Endothelial cell of umbilical vein (primary cell): ENCODE data around the gene TMEM81. TPM values are rescaled to one million over a fixed set of nuclear protein-coding genes. Genes with fewer than 3 reads are reported as not detected.

ENCODE experiments used
- BruUV-seq: library from RNA; stranded (reverse); fragments of 400-500 nt; replicated peaks from 2 replicates; lab custom pipeline; 2021; lab: Mats Ljungman, UMichigan
- CTCF ChIA-PET: fragments of 300-600, 350-600 bp; sonication (Branson Sonifier 250); formaldehyde crosslinking; loops from one replicate; lab custom pipeline; 2021; ENCODE audit warnings: antibody characterized with exemption, inconsistent platforms; lab: Charles Lee
- POLR2A ChIA-PET: fragments of 300-600, 350-600 bp; sonication (Branson Sonifier 250); formaldehyde crosslinking; loops from one replicate; lab custom pipeline; 2021; ENCODE audit warnings: antibody characterized with exemption, inconsistent platforms; lab: Charles Lee
- DNase-seq: peaks from one replicate; pipeline ENCODE4 v3.0.0-alpha.2; 2011; ENCODE audit warnings: low read depth, low spot score
- FAIRE-seq: peaks from 2 replicates; lab custom pipeline; 2011; peaks lifted over from hg19 to GRCh38; lab: Jason Lieb, UNC
- H2AFZ ChIP-seq: 2 replicates; pipeline ENCODE4 v1.6.0; 2012; ENCODE audit warnings: low read depth, low read length, control low read depth, inconsistent platforms
- H3K27ac ChIP-seq: 2 replicates; pipeline ENCODE4 v1.5.1; 2011; ENCODE audit warnings: low read depth, mild to moderate bottlenecking, control low read depth, low read length, moderate library complexity; ENCODE audit not compliant: insufficient read depth
- H3K27me3 ChIP-seq, 2 experiments: 2 replicates each; pipeline versions ENCODE4 v1.6.0 to v1.6.1; 2011; ENCODE audit warnings: low read length in 2 of 2, mixed read lengths in 1 of 2; ENCODE audit not compliant: control insufficient read depth in 2 of 2, insufficient read depth in 2 of 2
- H3K36me3 ChIP-seq, 2 experiments: 2 replicates in 1 of 2; 3 replicates in 1 of 2; pipeline ENCODE4 v1.5.1; 2011; ENCODE audit warnings: low read length in 2 of 2, mild to moderate bottlenecking in 1 of 2, moderate library complexity in 1 of 2; ENCODE audit not compliant: control insufficient read depth in 2 of 2, insufficient read depth in 2 of 2; ENCODE audit errors: extremely low read depth in 1 of 2
- H3K4me1 ChIP-seq: 3 replicates; pipeline ENCODE4 v1.5.1; 2011; ENCODE audit warnings: mild to moderate bottlenecking, low read length; ENCODE audit not compliant: control insufficient read depth, insufficient read depth; ENCODE audit errors: extremely low read depth
- H3K4me2 ChIP-seq: 2 replicates; pipeline ENCODE4 v1.6.1; 2011; ENCODE audit warnings: low read length, control low read depth, mixed read lengths; ENCODE audit not compliant: insufficient read depth
- H3K4me3 ChIP-seq, 3 experiments: fragments of 200-600 bp in 1 of 3; sonication (generic), shearing (Covaris generic) in 1 of 3; replicated peaks in 1 of 3; 2 replicates each; pipeline ENCODE4 v1.5.1; 2011 to 2016; ENCODE audit warnings: control low read depth in 3 of 3, low read length in 3 of 3, mild to moderate bottlenecking in 2 of 3, inconsistent platforms in 1 of 3, low read depth in 1 of 3, moderate library complexity in 1 of 3; ENCODE audit not compliant: insufficient read depth in 1 of 3
- H3K79me2 ChIP-seq: 2 replicates; pipeline ENCODE4 v1.6.0; 2012; ENCODE audit warnings: low read length, inconsistent platforms; ENCODE audit not compliant: control insufficient read depth, insufficient read depth
- H3K9ac ChIP-seq: replicated peaks from 2 replicates; pipeline ENCODE3; 2011; ENCODE audit warnings: low read length, control low read depth; ENCODE audit not compliant: insufficient read depth; ENCODE audit errors: extremely low read depth
- H3K9me1 ChIP-seq: replicated peaks from 3 replicates; pipeline ENCODE4 v1.6.0; 2011; ENCODE audit warnings: mild to moderate bottlenecking, low read length; ENCODE audit not compliant: control insufficient read depth, insufficient read depth; ENCODE audit errors: extremely low read depth
- H3K9me3 ChIP-seq: replicated peaks from 2 replicates; pipeline ENCODE4 v1.5.1; 2012; ENCODE audit warnings: low read length, inconsistent platforms; ENCODE audit not compliant: control insufficient read depth, insufficient read depth
- H4K20me1 ChIP-seq: replicated peaks from 2 replicates; pipeline ENCODE3; 2011; ENCODE audit warnings: mild to moderate bottlenecking, low read length; ENCODE audit not compliant: control insufficient read depth, insufficient read depth; ENCODE audit errors: extremely low read depth
- MYC ChIP-seq: IDR thresholded peaks from one replicate; pipeline ENCODE4 v1.6.1; 2011; ENCODE audit warnings: mild to moderate bottlenecking, low read depth, low read length
- POLR2A ChIP-seq: IDR thresholded peaks from 2 replicates; pipeline ENCODE4 v1.6.1; 2012; ENCODE audit warnings: low read depth, mild to moderate bottlenecking, control low read depth, low read length
- POLR2AphosphoS5 ChIP-seq: IDR thresholded peaks from 2 replicates; pipeline ENCODE4 v1.6.1; 2012; ENCODE audit warnings: low read depth, mild to moderate bottlenecking, control low read depth, low read length, moderate library complexity; ENCODE audit not compliant: insufficient read depth
- dilution Hi-C: fragments of 300-500 bp; cut with MboI; formaldehyde crosslinking; loops from one replicate; pipeline ENCODE4 v1.15.0; 2019; ENCODE audit warnings: low sequenced_read_pairs; ENCODE audit not compliant: extremely low pct_ligation_motif_present
- intact Hi-C: fragments of 100-400 bp; cut with micrococcal nuclease; formaldehyde crosslinking; loops from one replicate; pipeline ENCODE4 v1.10.0; 2022
- polyA plus RNA-seq, 4 experiments: library from polyadenylated mRNA; depleted of rRNA in 3 of 4; stranded (reverse) in 3 of 4; unstranded in 1 of 4; fragments of >200 nt; gene quantifications; 2 replicates each; pipeline versions ENCODE4 v1.2.1 to v1.2.3, GENCODE V29; 2011 to 2012; ENCODE audit warnings: missing spikeins in 1 of 4
- total RNA-seq: library from RNA; stranded (reverse); gene quantifications from 2 replicates; pipeline ENCODE4 v1.2.3, GENCODE V29; 2021

Gene TMEM81
- total and polyA plus RNA-seq, 2 donors (not counting 3 experiments of a cell fraction or from before 2014, with no cell fraction given) = 1.5 to 2.9 TPM

GRCh38 chr1:205068457-205069040, 15.7 kb downstream of the TMEM81 start:
- no peak for DNase-seq
- dilution Hi-C loops (no loop called here), intact Hi-C loops (no loop called here)
- ChIA-PET CTCF (interaction anchor here (1.1 to 1.2 kb wide), 2 partner anchors 185 to 262 kb away, joined by 3 read pairs; no protein-coding TSS in a partner anchor), POLR2A (no interaction called here)
- TF ChIP-seq POLR2AphosphoS5 = no peak
- TF ChIP-seq POLR2A = no peak
- H4K20me1 ChIP-seq = no peaks in the 10 kb centered on the region
- H3K4me2 ChIP-seq = no peak overlapping the region
- H3K4me3 ChIP-seq = no peak overlapping the region
- no peaks in the 10 kb centered on the region for H3K9me3 ChIP-seq
- BruUV-seq = no TSS peak
- H3K27me3 ChIP-seq = no peaks in the 10 kb centered on the region
- no peaks in the 10 kb centered on the region for H3K4me1 ChIP-seq
- H3K9me1 ChIP-seq = no peaks in the 10 kb centered on the region
- H3K36me3 ChIP-seq = no peaks in the 10 kb centered on the region
- H3K79me2 ChIP-seq = no peaks in the 10 kb centered on the region
- H3K27ac ChIP-seq = no peak overlapping the region
- no peak for FAIRE-seq
- H2AFZ ChIP-seq = no peak overlapping the region
- H3K9ac ChIP-seq = no peak overlapping the region

- no TSS peak for BruUV-seq
- H2AFZ ChIP-seq = no peak overlapping the region
- H3K36me3 ChIP-seq = no peaks in the 10 kb centered on the region
- ChIA-PET POLR2A (no interaction called here), CTCF (interaction anchor here (1.2 to 2.2 kb wide), 2 partner anchors 188 to 261 kb away, joined by 3 to 9 read pairs; no protein-coding TSS in a partner anchor)
- DNase-seq = no peak
- no peak for FAIRE-seq
- no peak for TF ChIP-seq MYC
- dilution Hi-C loops (no loop called here), intact Hi-C loops (no loop called here)
- no peak overlapping the region for H3K4me2 ChIP-seq
- H3K79me2 ChIP-seq = no peaks in the 10 kb centered on the region
- H3K9me3 ChIP-seq = no peaks in the 10 kb centered on the region
- no peaks in the 10 kb centered on the region for H3K4me1 ChIP-seq
- no peak overlapping the region for H3K4me3 ChIP-seq
- H3K9ac ChIP-seq = no peak overlapping the region
- H3K27ac ChIP-seq = no peak overlapping the region
- H3K27me3 ChIP-seq = no peaks in the 10 kb centered on the region
- no peaks in the 10 kb centered on the region for H4K20me1 ChIP-seq
- H3K9me1 ChIP-seq = no peaks in the 10 kb centered on the region
Measured at GRCh38 chr1:205068001-205068400, 16.3 kb downstream of the TMEM81 start.
